NCI-H1694 treated with DMSO at 0.1 percent for 48 hours (cell line): ENCODE measurements around the gene COMMD9.

Experiments
- DNase-seq: peaks from one replicate; lab custom pipeline; 2025; lab: John Stamatoyannopoulos, UW

Gene COMMD9

GRCh38 chr11:36296884-36297543 lies 7.8 kb upstream of the COMMD9 start:
- DNase-seq = no peak

DNA sequence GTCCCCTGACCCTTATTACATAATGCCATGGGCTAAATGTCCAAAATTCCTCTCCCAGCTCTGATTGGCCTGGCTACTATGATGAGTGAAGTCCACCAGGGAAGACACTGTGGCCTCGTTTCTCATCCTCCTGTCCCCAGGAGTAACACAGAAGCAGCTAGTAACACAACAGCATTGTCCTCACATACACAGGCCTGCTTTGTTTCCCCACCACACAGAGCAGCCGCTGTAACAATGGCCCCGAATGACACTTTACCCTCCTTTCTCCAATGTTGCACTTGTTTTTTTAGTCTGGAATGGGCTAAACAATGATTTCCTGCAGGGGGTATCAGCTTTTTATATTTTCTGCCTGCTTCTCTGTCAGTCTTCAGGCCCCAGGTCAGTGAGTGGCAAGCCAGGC lies 6.7 kb upstream of the COMMD9 start, which contains the start of gene PRR5L:
Gene PRR5L (plus strand): TSS at position 363 of the 400 bp plus-strand sequence. CDS start 104,834 bp downstream, outside the sequence.
- DNase-seq = no peak

GRCh38 chr11:36292311-36292722 lies 3.1 kb upstream of the COMMD9 start:
- peak; percentile 22 for DNase-seq

GRCh38 chr11:36288442-36289225 lies 590 bp downstream of the COMMD9 start:
- no peak for DNase-seq

- no peak for DNase-seq
Observed at GRCh38 chr11:36282926-36283325, 6.3 kb downstream of the COMMD9 start.

GRCh38 chr11:36281850-36282249 lies 7.4 kb downstream of the COMMD9 start:
- DNase-seq = no peak

DNA sequence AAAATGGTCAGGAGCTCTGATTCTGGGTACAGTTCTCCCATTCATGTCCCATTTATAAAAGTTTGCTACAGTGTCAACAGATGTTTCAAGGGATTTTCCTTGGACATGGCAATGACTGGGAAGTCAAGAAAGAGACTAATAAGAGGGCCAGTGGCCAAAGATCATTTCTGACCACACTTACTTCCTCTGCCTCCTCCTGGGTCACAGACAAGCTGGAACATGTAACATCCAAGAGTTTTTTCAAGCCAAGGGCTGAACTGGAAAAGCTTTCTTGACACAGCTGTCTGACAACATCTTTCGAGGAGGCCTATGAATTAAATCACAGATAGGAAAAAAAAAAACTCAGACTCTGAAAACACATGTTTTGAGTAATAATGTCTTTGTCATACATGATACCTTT lies 8.7 kb downstream of the COMMD9 start:
- DNase-seq = no peak

DNA sequence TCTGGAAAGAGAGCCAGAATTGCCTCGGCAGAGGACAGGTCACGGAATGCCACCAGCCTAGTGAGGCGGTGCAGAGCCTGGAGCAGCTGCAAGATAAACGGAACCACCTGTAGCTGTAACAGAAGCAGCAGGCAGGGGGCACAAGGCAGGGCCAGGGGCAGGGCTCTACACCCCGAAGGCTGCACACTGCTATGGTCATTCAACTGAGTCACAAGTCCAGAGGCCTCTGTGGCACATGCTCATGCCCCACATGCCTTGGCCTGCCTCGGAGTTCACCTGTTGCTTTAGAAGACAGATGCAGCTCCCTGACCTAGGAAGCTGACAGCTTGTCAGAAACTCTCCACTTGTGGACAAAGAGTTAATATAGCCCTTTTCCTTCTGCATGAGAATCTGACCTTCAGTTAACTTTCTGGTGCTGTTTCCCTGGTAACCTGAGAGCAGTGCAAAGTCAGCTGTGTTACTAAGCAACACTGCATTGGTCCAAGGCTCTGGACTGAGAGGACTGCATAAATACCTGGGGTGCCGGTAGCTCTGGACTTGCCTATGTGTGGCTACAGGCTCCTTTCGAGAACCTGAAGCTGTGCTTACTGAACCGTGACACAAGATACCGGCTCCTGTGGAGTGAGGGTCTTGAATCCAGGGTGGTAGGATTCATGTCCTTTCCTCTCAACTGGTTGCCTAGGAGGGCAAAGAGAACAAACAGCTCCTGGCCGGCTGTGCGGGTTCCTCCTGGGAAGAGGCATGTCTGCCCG lies 10.5 kb downstream of the COMMD9 start:
- DNase-seq = no peak

GRCh38 chr11:36274414-36274813 lies 14.8 kb downstream of the COMMD9 start:
- DNase-seq = no peak

GRCh38 chr11:36273110-36273509 lies 16.1 kb downstream of the COMMD9 start:
- DNase-seq = no peak

DNA sequence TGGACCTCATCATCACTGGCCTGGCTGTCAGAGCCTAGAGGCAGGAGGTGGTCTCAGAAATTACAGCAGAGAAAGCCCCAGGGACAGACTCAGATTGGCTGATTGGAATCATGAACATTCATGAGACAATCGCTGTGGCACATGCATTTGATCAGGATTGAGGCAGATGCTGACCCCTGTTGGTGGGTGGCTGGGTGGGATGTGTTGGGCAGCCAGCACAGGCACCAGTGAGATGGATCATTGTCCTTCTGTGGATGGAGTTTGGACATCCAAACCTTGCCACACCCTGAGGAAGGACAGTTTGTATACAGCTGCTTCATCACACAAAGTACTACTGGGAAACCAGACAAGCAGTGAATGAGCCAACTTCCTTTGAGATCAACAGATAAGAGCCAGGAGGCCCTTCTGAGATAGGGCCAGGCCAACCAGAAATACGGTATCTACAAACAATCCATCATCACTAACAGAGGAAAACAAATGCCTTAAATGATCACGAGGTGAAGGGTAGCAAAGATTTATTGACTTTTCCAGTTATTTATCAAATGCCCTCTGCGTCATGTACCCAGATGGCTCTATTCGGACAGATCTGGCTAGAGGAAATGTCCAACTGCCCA lies 17.3 kb downstream of the COMMD9 start:
- DNase-seq = no peak

DNA sequence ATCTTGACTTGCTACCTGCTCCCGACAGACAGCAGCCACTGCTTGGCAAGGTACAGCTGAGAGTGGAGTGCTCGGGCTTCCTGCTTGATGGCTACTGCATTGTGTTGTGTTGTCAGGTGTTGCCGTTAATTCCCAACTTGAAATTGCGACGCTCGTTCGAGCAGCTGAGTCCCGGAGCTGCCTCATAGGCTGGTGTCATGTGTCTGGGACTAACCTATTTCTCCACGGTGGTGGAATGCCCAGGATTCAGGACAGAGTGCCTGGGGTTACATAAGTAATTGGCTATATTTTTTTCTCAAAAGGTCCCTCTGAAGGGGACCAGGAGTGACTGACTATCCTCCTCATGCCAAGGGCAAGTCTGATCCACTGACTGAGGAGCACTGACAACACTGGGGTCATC lies 18.5 kb downstream of the COMMD9 start:
- no peak for DNase-seq

DNA sequence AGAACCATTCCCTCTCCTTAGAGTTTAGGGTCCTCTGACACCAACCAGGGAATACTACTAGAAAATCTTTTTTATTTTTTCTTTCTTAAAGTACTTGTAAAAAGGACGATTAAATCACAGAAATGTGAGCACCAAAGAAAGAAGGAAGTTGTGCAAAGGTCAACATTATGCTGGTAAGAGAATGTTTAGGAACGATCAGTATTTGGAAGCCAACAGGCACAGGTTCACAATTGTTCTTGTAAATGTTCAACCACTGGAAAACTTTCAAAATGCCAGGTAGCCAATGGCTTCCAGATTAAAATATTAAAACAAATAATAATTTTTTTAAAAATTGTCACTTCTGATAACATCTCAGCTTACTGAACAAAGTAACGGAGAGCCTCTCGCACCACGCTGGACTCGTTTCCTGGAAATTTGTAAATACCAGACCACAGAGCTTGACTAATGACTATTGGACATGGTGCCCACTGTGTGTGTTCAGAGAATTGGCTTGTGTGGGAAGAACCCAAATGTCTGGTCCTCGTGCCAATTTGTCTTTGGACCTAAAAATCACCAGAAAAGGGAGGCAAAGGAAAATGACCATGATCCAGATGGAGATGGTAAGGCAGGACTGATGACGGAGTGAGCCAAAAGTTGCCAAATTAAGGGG lies 20.8 kb downstream of the COMMD9 start:
- no peak for DNase-seq

DNA sequence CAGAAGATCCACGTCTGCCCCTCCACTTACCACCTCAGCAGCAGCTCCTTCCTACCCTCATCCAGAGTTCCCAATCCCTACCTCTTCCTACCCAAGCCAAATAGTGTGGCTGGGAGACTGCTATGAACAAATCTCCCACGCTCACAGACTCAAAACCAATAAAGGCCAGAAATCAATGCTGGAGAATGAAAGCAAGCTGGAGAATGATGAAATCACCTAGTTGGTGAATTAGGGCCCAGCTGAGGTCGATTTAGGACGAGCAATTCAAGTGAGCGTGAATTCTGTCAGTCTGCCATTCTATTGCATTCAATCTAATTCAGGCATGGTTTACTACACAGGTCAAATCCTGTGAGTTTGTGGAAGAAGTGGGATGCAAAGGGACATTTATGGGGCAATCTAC lies 22.5 kb downstream of the COMMD9 start:
- no peak for DNase-seq

GRCh38 chr11:36265793-36266628 lies 23.2 kb downstream of the COMMD9 start:
- peak; percentile 54 for DNase-seq

DNA sequence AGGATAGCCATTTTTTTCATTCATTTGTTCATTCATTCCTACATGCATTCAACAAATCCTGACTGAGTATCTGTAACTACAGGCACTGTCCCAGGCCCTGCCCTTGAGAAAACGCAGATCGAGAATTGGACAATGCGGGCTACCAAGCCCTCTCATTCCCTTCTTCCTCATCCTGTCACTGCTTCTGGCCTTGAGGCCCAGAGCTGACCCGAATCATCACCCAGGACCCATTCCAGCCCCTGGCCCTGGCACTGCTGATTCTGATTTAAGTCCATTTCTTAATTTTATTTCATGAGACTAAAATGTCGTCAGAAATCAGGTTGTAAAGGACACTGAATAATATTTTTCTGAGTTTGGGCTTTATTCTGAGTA lies 24.3 kb downstream of the COMMD9 start:
- no peak for DNase-seq

DNA sequence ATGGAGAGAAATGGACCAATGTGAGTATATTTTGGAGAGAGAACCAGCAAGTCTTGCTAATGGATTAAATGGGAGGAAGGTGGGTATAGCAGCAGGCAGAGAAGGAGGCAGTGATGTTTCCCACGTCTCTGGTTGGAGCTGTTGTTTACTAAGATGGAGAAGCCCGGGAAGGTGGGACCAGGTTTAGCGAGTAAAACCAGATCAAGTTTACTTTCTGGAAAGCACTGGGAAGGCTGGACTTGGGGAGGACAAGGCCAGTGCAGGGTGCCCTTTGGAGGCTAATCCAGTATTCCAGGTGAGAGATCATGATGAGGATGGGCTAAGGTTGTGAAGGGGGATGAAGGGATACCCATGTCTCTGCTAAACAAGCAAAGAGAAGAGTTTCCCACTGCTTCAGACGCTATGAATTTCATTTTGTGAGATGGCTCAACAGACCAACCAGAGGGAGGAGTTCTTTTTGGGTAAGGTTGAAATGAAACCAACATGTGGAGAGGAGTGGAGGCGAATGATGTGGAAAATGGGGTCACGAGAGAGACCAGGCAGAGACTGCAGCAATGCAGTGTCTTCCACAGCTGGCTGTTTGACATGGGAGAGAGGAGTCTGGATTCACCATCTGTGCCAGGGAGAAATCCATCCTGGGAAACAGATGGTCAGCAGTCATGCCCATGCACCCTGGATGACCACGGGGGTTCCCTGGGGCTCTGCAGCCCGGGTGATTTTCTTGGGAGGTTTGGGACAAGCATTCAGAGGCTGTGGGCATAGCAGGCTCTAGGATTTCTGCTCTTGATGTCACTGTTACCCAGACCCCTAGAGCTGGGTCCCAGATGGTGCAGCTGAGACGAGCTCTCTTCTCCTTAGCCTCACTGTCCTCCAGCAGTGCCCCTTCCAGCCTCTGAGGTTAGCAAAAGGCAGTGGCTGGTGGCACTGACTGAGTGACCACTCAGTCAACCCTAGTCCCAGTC lies 24.9 kb downstream of the COMMD9 start:
- peak; percentile 32 for DNase-seq

DNA sequence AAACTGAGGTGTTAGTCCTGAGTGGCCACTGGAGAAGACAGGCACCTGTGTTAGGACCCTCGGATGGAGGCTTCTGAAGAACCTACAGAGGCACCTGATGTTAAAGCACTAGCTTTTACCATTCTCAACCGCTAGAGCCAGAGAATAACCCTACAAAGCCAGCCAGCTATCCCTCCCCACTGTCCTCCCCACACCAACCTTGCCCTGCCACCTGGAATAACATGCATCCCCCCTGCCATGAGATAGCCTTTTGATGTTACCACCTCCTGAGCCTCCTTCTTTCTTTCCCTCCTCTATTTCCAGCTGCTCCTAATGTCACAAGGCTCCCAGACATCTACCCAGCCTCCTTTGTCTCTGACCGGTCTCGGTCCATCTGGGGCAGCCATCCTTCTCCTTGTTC lies 28.1 kb downstream of the COMMD9 start:
- DNase-seq = no peak

DNA sequence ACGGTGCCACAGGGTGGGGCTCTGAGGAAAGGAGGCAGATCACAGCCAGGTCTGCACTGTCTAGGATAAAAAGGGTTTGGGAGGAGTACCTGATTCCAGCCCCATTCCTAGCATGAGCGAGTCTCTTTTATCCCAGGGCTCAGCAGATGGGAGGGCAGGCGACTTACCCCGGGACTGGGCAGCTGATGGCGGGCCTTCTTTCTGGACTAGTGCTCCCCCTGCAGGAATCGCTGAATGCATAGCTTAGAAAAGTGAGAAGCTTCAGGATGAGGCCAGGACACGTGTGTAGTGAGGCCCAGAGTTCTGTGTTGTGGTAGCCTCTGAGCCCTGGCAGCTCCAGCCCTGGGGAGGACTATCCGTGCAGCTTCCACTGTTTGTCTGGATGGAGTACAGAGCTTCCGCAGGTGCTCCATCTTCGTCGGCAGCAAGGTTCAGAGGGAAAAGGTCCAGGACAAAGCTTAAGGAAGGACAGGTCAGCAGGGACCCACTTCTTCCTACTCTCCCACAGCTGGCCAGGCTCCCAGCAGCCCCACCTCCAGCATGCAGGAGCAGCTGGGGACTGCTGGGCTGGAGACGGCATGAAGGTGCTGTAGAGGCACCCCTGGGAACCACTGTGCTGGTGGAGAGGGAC lies 30.4 kb downstream of the COMMD9 start:
- DNase-seq = peak; percentile 84
